ENCODE data around the gene CFAP97. TPM values are rescaled to one million over a fixed set of nuclear protein-coding genes. Genes with fewer than 3 reads are reported as not detected.

Gene CFAP97
- total and polyA plus RNA-seq, 2 donors (not counting 1 experiment from before 2014, with no cell fraction given), result 11.3 to 32.0 TPM

DNA sequence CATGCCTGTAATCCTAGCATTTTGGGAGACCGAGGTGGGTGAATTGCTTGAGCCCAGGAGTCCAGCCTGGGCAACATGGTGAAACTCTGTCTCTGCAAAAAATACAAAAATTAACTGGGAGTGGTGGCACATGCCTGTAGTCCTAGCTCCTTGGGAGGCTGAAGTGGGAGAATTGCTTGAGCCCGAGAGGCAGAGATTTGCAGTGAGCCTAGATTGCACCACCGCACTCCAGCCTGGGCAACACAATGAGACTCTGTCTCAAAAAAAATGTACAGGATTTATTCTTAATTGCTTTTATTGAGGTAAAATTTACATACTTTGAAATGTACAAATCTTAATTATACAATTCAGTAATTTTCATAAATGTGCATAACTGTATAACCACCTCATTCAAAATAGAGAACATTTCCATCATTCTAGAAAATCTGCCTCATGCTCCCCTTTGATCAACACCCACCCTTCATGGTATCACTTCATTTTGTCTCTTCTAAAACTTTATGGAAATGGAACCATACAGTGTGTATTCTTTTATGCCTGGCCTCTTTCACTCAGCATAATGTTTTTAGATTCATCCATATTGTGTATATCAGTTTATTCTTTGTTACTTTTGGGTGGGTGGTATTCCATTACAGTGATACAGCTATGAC is 44.7 kb upstream of the CFAP97 start:
- H3K27me3 Mint-ChIP-seq, result no peaks in the 10 kb centered on the region
- H3K4me1 Mint-ChIP-seq, result peaks cover 40% of the 10 kb centered on the region
- 100% methylated on average over 2 of the region's 3 CpGs for WGBS (ENCODE audit: insufficient coverage)
- no peak for DNase-seq
- CTCF ChIA-PET, result no interaction called here
- Histone ChIP-seq H3K9ac (ENCODE audit: low read length) (no peak overlapping the region), H3K79me2 (ENCODE audit: control insufficient read depth, insufficient read depth, low read length) (peaks cover 88% of the 10 kb centered on the region), H2AFZ (ENCODE audit: insufficient read depth, low read depth, low read length, poor library complexity, severe bottlenecking) (no peak overlapping the region), H3K36me3 (replicated peaks in 1 of 2; ENCODE audit: control extremely low read depth in 1 of 2, control insufficient read depth in 1 of 2, extremely low read depth in 1 of 2, insufficient read depth in 2 of 2, low read length in 1 of 2) (peaks cover 3 to 4% of the 10 kb centered on the region in 2 experiments), H4K20me1 (ENCODE audit: control insufficient read depth, insufficient read depth, low read length, poor library complexity, severe bottlenecking) (peaks cover 16% of the 10 kb centered on the region), H3K27ac (ENCODE audit: low read length in 2 of 2) (no peak overlapping the region), H3K4me1 (ENCODE audit: control insufficient read depth in 2 of 2, insufficient read depth in 2 of 2, low read length in 2 of 2) (no peaks in the 10 kb centered on the region), H3K4me2 (replicated peaks; ENCODE audit: low read depth, low read length, poor library complexity, severe bottlenecking) (no peak overlapping the region), H3K4me3 (ENCODE audit: control extremely low read depth in 1 of 5, extremely low read depth in 1 of 5, insufficient read depth in 1 of 5, low read depth in 2 of 5, low read length in 4 of 5) (no peak overlapping the region), H3K9me3 (ENCODE audit: control extremely low read depth in 1 of 3, control insufficient read depth in 2 of 3, insufficient read depth in 1 of 3, low read length in 2 of 3) (no peaks in the 10 kb centered on the region), H3K27me3 (replicated peaks in 1 of 4; ENCODE audit: control extremely low read depth in 1 of 4, control insufficient read depth in 3 of 4, insufficient read depth in 4 of 4, low read length in 3 of 4) (no peaks in the 10 kb centered on the region)
- intact Hi-C loops (cut with micrococcal nuclease), result loop anchor here (5.0 kb wide), 1 partner anchor 36 kb away; no protein-coding TSS in a partner anchor
- POLR2A ChIA-PET, result no interaction called here
- no peak overlapping the region for H3K4me3 Mint-ChIP-seq
- no peaks in the 10 kb centered on the region for H3K9me3 Mint-ChIP-seq (ENCODE audit: insufficient read depth)
- peak overlapping the region; percentile 32 for H3K27ac Mint-ChIP-seq
- TF ChIP-seq EZH2 (IDR thresholded peaks at IDR 0.05; ENCODE audit: borderline replicate concordance, insufficient read depth, low read depth, low read length, poor library complexity, severe bottlenecking), result no peak
- TF ChIP-seq, protein P1, sequence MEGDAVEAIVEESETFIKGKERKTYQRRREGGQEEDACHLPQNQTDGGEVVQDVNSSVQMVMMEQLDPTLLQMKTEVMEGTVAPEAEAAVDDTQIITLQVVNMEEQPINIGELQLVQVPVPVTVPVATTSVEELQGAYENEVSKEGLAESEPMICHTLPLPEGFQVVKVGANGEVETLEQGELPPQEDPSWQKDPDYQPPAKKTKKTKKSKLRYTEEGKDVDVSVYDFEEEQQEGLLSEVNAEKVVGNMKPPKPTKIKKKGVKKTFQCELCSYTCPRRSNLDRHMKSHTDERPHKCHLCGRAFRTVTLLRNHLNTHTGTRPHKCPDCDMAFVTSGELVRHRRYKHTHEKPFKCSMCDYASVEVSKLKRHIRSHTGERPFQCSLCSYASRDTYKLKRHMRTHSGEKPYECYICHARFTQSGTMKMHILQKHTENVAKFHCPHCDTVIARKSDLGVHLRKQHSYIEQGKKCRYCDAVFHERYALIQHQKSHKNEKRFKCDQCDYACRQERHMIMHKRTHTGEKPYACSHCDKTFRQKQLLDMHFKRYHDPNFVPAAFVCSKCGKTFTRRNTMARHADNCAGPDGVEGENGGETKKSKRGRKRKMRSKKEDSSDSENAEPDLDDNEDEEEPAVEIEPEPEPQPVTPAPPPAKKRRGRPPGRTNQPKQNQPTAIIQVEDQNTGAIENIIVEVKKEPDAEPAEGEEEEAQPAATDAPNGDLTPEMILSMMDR (IDR thresholded peaks at IDR 0.05), result no peak
- no peak for ATAC-seq (ENCODE audit: low read depth)

DNA sequence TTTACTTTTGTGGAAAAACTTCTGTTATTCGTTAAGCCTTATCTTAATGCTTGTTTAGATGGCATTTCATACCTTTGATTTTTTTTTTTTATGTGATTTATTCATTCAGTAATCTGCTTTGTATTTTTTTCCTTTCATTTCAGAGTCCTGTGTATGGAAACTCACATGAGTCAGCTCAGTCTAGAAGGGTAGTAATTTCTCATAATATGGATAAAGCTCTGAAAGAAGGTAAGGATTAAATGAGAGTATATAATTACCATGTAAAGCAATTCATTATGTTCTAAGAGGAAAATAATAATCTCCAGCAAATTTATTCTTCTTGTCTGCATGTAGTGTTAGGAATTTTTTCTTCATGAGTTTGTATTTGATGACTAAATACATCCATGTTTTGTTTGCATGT is 43.4 kb upstream of the CFAP97 start:
- H3K27me3 Mint-ChIP-seq, result no peaks in the 10 kb centered on the region
- Histone ChIP-seq H2AFZ (ENCODE audit: insufficient read depth, low read depth, low read length, poor library complexity, severe bottlenecking) (no peak overlapping the region), H3K4me1 (ENCODE audit: control insufficient read depth in 2 of 2, insufficient read depth in 2 of 2, low read length in 2 of 2) (peaks cover 0 to 5% of the 10 kb centered on the region in 2 donors), H3K4me2 (replicated peaks; ENCODE audit: low read depth, low read length, poor library complexity, severe bottlenecking) (no peak overlapping the region), H3K79me2 (ENCODE audit: control insufficient read depth, insufficient read depth, low read length) (peaks cover 89% of the 10 kb centered on the region), H3K9ac (ENCODE audit: low read length) (no peak overlapping the region), H3K27ac (ENCODE audit: low read length in 2 of 2) (no peak overlapping the region), H3K4me3 (ENCODE audit: control extremely low read depth in 1 of 5, extremely low read depth in 1 of 5, insufficient read depth in 1 of 5, low read depth in 2 of 5, low read length in 4 of 5) (no peak overlapping the region), H3K36me3 (replicated peaks in 1 of 2; ENCODE audit: control extremely low read depth in 1 of 2, control insufficient read depth in 1 of 2, extremely low read depth in 1 of 2, insufficient read depth in 2 of 2, low read length in 1 of 2) (no peaks in the 10 kb centered on the region), H3K27me3 (replicated peaks in 1 of 4; ENCODE audit: control extremely low read depth in 1 of 4, control insufficient read depth in 3 of 4, insufficient read depth in 4 of 4, low read length in 3 of 4) (no peaks in the 10 kb centered on the region), H4K20me1 (ENCODE audit: control insufficient read depth, insufficient read depth, low read length, poor library complexity, severe bottlenecking) (peaks cover 24% of the 10 kb centered on the region), H3K9me3 (ENCODE audit: control extremely low read depth in 1 of 3, control insufficient read depth in 2 of 3, insufficient read depth in 1 of 3, low read length in 2 of 3) (no peaks in the 10 kb centered on the region)
- peaks cover 42% of the 10 kb centered on the region for H3K4me1 Mint-ChIP-seq
- no CpG with 5 or more reads among the region's 1 CpG for WGBS (ENCODE audit: insufficient coverage)
- ATAC-seq (ENCODE audit: low read depth), result no peak
- no peaks in the 10 kb centered on the region for H3K9me3 Mint-ChIP-seq (ENCODE audit: insufficient read depth)
- ChIA-PET POLR2A (no interaction called here), CTCF (interaction anchor here (0.6 to 1.1 kb wide), 2 partner anchors 27 to 350 kb away, joined by 3 read pairs; no protein-coding TSS in a partner anchor)
- intact Hi-C loops (cut with micrococcal nuclease), result loop anchor here (5.0 kb wide), 1 partner anchor 35 kb away; no protein-coding TSS in a partner anchor
- DNase-seq, result no peak
- H3K4me3 Mint-ChIP-seq, result no peak overlapping the region
- no peak for TF ChIP-seq EZH2 (IDR thresholded peaks at IDR 0.05; ENCODE audit: borderline replicate concordance, insufficient read depth, low read depth, low read length, poor library complexity, severe bottlenecking)
- TF ChIP-seq, protein P1 (IDR thresholded peaks at IDR 0.05), result no peak
- peak overlapping the region; percentile 44 for H3K27ac Mint-ChIP-seq
